ENCODE measurements around the gene ZCCHC7. TPM values are rescaled to one million over a fixed set of nuclear protein-coding genes. Genes with fewer than 3 reads are reported as not detected.

Gene ZCCHC7
- total and polyA plus RNA-seq, 2 of the 8 experiments (the other 6 are each of a cell fraction or from before 2014, with no cell fraction given), result 12.2 to 27.5 TPM

GRCh38 chr9:37378613-37379004 is 258.2 kb downstream of the ZCCHC7 start:
- H3K23ac ChIP-seq (ENCODE audit: insufficient read length), result no peak overlapping the region
- H4K20me1 ChIP-seq (replicated peaks in 1 of 2; ENCODE audit: control insufficient read depth in 1 of 2, insufficient read depth in 2 of 2, low read length in 2 of 2), result no peaks in the 10 kb centered on the region
- H2BK20ac ChIP-seq (ENCODE audit: low read length), result no peak overlapping the region
- no peak overlapping the region for H2BK5ac ChIP-seq (ENCODE audit: low read depth, low read length)
- CTCF ChIA-PET (ENCODE audit: partially characterized antibody), result interaction anchor here (1.1 kb wide), 1 partner anchor 11 kb away, joined by 3 read pairs; no protein-coding TSS in a partner anchor
- POLR2A ChIA-PET (ENCODE audit: partially characterized antibody), result no interaction called here
- no peaks in the 10 kb centered on the region; the same call in 1 of the 2 replicates for H3K23me2 ChIP-seq (ENCODE audit: low read depth, low read length)
- H4K8ac ChIP-seq (ENCODE audit: extremely low read depth, insufficient read depth, low read length), result no peak overlapping the region
- H3K18ac ChIP-seq (ENCODE audit: extremely low read depth, low read length), result no peak overlapping the region
- no peak overlapping the region for H2BK120ac ChIP-seq (replicated peaks; ENCODE audit: low read depth, low read length)
- no peaks in the 10 kb centered on the region for H3K79me1 ChIP-seq (ENCODE audit: low read depth, low read length)
- no peak overlapping the region for H2AK5ac ChIP-seq (ENCODE audit: low read depth, low read length)
- H4K5ac ChIP-seq (ENCODE audit: insufficient read length, low read depth, low read length), result no peak overlapping the region
- FAIRE-seq (no peak), DNase-seq (ENCODE audit: low read depth in 1 of 2, low spot score in 2 of 2) (no peak)
- H3K36me3 ChIP-seq (ENCODE audit: control insufficient read depth in 2 of 4, insufficient read depth in 4 of 4, low read length in 3 of 4), result no peaks in the 10 kb centered on the region
- H3K79me2 ChIP-seq (ENCODE audit: control insufficient read depth in 1 of 2, insufficient read depth in 2 of 2, low read length in 2 of 2), result no peaks in the 10 kb centered on the region
- H3K4ac ChIP-seq (replicated peaks; ENCODE audit: insufficient read length, low read depth, low read length), result no peak overlapping the region
- no peak overlapping the region for H3K14ac ChIP-seq (ENCODE audit: insufficient read length)
- no peak overlapping the region for H3K56ac ChIP-seq (replicated peaks; ENCODE audit: insufficient read length, low read depth, low read length)
- H3K27me3 ChIP-seq (replicated peaks in 1 of 4; ENCODE audit: control insufficient read depth in 3 of 4, extremely low read depth in 1 of 4, insufficient read depth in 3 of 4, low read length in 3 of 4), result no peaks in the 10 kb centered on the region
- H2AFZ ChIP-seq (ENCODE audit: low read length), result no peak overlapping the region
- H3K4me2 ChIP-seq (ENCODE audit: insufficient read depth in 1 of 2, low read depth in 2 of 2, low read length in 2 of 2), result no peak overlapping the region
- no peaks in the 10 kb centered on the region for H3K9me3 ChIP-seq (ENCODE audit: insufficient read depth in 2 of 2, low read depth in 1 of 2, low read length in 1 of 2)
- H2BK15ac ChIP-seq (ENCODE audit: low read length), result no peak overlapping the region
- H4K91ac ChIP-seq (replicated peaks; ENCODE audit: insufficient read length, low read length), result peak overlapping the region; percentile 65
- no peak overlapping the region for H3K9ac ChIP-seq (replicated peaks in 1 of 4; ENCODE audit: extremely low read depth in 1 of 4, low read depth in 3 of 4, low read length in 3 of 4)
- H3K4me1 ChIP-seq (replicated peaks in 1 of 4; ENCODE audit: control insufficient read depth in 3 of 4, insufficient read depth in 4 of 4, low read length in 3 of 4), result no peaks in the 10 kb centered on the region
- TF ChIP-seq SAP30 (IDR thresholded peaks at IDR 0.05; ENCODE audit: insufficient read depth, insufficient replicate concordance, low read length) (no peak), ASH2L (IDR thresholded peaks at IDR 0.05; ENCODE audit: low read length) (no peak), TBP (IDR thresholded peaks at IDR 0.05; ENCODE audit: low read depth, low read length) (no peak), RXRA (IDR thresholded peaks at IDR 0.05; ENCODE audit: insufficient read depth, low read depth, low read length) (no peak), TEAD4 (IDR thresholded peaks at IDR 0.05; ENCODE audit: low read depth, low read length) (no peak)
- WGBS, 2 experiments (ENCODE audit: extremely low coverage in 1 of 2, insufficient coverage in 1 of 2, insufficient read length in 1 of 2, insufficient replicate concordance in 2 of 2, low coverage in 1 of 2, low lambda C conversion rate in 2 of 2, missing lambda C conversion rate in 1 of 2), result 88% methylated on average over 18 of the region's 19 CpGs; no CpG with 5 or more reads in 1 of the 2 experiments
- H3K27ac ChIP-seq (ENCODE audit: low read depth, low read length), result no peak overlapping the region
- no peak overlapping the region for H2BK12ac ChIP-seq (ENCODE audit: low read depth, low read length)
- no peak overlapping the region for H3K4me3 ChIP-seq (ENCODE audit: extremely low read depth in 1 of 4, insufficient read depth in 2 of 4, low read depth in 3 of 4, low read length in 4 of 4)
